Peyer's patch (tissue), 4 donors: ENCODE results near the gene NMT2.

Experiments used
- CTCF ChIP-seq, 6 experiments: fragments of 450-650 bp in 4 of 6; fragments of 200-600 bp in 2 of 6; sonication (generic) in 1 of 6; IDR thresholded peaks; one replicate each; pipeline ENCODE4 v1.5.1; 2017 to 2019; ENCODE audit warnings: antibody characterized with exemption in 6 of 6, mild to moderate bottlenecking in 3 of 6, moderate library complexity in 1 of 6
- POLR2A ChIP-seq, 2 donors: fragments of 450-650 bp; IDR thresholded peaks; one replicate each; pipeline ENCODE4 v1.5.1; 2017; ENCODE audit warnings: antibody characterized with exemption in 2 of 2, mild to moderate bottlenecking in 2 of 2, moderate library complexity in 2 of 2

DNA sequence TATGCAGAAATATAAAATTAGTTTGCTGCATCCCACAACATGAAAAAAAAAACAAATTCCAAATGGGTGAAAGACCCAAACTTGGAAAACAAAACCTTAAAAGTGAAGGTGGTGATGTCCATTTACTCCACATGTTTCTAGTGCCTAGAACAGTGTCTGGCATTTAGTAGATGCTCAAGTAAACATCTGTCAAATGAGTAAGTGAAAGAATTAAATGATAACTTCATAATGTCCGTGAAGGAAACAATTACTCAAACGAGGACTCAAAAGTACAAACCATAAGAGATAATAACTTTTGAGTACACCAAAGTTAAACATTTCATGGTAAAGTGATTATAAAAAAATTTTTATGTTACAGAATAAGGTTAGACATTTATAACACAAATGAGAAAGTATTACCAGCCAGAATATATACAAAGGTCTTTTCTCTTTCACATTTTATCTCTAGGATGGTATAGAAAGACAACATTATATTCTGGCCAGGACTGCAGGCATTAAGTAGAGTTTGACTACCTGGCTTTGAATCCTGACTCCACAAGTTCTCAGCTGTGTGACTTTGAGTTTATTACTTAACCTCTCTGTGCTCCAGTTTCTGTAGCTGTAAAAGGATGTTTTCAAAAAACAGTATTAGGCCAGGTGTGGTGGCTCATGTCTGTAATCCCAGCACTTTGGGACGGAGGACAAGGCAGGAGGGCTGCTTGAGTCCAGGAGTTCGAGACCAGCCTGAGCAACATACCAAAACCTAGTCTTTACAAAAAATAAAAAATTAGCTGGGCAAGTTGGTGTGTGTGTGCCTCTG lies 20.7 kb downstream of the NMT2 start:
- TF ChIP-seq POLR2A (IDR thresholded peaks at IDR 0.05) = no peak
- no peak for TF ChIP-seq CTCF (IDR thresholded peaks at IDR 0.05)
